Measurements from ENCODE around the gene ACOT9. TPM values are rescaled to one million over a fixed set of nuclear protein-coding genes. Genes with fewer than 3 reads are reported as not detected.
"Not testable (repeated sequence)": the region's sequence is repeated elsewhere in the genome, so short reads cannot be mapped to it uniquely, and the experiment has no call there.

ACOT9 gene
- total RNA-seq, 1 donor, result 52.8 TPM

DNA sequence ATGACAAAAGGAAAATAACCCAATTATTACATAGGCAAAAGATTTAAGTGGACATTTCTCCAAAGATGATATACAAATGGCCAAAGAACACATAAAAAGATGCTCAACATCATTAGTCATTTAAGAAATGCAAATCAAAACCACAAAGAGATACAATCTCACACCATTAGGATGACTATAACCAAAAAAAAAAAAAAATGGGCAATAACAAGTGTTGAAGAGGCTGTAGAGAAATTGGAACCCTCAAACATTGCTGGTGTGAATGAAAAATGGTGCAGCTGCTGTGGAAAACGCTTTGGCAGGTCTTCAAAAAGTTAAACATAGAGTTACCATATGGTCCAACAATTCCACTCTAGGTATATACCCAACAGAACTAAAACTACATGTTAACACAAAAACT, 81.4 kb downstream of the ACOT9 start:
- DNase-seq (ENCODE audit: low read depth), result peak; percentile 4
- TF ChIP-seq, protein P1, sequence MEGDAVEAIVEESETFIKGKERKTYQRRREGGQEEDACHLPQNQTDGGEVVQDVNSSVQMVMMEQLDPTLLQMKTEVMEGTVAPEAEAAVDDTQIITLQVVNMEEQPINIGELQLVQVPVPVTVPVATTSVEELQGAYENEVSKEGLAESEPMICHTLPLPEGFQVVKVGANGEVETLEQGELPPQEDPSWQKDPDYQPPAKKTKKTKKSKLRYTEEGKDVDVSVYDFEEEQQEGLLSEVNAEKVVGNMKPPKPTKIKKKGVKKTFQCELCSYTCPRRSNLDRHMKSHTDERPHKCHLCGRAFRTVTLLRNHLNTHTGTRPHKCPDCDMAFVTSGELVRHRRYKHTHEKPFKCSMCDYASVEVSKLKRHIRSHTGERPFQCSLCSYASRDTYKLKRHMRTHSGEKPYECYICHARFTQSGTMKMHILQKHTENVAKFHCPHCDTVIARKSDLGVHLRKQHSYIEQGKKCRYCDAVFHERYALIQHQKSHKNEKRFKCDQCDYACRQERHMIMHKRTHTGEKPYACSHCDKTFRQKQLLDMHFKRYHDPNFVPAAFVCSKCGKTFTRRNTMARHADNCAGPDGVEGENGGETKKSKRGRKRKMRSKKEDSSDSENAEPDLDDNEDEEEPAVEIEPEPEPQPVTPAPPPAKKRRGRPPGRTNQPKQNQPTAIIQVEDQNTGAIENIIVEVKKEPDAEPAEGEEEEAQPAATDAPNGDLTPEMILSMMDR (IDR thresholded peaks at IDR 0.05; ENCODE audit: insufficient read depth, low read length), result no peak
- no peak overlapping the region for H3K4me3 ChIP-seq (ENCODE audit: low read depth, low read length)

DNA sequence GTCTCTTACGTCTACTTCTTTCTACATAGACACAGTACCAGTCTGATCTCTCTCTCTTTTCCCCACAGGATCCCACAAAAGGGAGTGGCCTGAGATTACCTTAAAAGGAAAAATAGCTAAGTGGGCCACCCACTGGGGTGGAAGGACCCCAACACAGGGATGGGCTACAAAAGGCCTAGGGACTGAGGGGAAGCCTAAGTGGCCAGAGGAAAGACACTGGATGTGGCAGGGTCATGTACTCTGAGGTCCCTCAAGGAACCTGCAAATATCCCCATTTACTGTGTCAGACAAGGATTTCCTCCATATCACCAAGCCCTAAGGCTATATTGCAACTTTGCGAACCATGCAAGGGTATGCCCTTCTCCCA, 82.3 kb downstream of the ACOT9 start:
- TF ChIP-seq, protein P1 (IDR thresholded peaks at IDR 0.05; ENCODE audit: insufficient read depth, low read length), result no peak
- no peak overlapping the region for H3K4me3 ChIP-seq (ENCODE audit: low read depth, low read length)
- no peak for DNase-seq (ENCODE audit: low read depth)

DNA sequence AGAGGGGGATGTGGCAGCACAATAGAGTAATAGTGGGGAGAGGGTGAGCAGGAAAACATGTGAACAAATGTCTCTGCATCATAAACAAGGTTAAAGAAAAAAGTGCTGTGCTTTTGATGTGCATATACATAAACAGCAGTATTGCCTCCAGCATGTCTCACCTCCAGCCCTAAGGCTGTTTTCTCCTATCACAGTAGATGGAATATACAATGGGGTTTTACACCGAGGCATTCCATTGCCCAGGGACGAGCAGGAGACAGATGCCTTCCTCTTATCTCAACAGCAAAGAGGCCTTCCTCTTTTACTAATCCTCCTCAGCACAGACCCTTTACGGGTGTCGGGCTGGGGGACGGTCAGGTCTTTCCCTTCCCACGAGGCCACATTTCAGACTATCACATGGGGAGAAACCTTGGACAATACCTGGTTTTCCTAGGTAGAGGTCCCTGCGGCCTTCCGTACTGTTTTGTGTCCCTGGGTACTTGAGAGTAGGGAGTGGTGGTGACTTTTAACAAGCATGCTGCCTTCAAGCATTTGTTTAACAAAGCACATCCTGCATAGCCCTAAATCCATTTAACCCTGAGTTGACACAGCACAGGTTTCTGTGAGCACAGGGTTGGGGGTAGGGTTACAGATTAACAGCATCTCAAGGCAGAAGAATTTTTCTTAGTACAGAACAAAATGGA, 82.9 kb downstream of the ACOT9 start:
- not testable (repeated sequence) for H3K4me3 ChIP-seq (ENCODE audit: low read depth, low read length); DNase-seq (ENCODE audit: low read depth)

DNA sequence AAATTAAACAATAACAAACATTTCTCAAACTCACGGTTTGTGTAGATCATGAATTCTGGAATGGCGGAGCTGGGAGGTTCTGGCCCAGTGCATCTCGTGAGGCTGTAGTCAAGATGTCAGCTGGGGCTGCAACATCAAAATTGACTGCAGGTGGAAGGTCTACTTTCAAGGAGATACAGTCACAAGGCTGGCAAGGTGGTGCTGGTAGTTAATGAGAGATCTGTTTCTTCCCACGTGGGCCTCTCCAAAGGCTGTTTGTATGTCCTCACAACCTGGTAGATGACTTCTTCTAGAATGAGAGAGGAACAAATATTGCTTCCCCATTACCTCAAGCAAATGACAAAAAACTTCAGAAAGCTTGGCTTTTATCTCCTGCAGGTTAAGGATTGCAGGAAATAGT, 83.7 kb downstream of the ACOT9 start:
- TF ChIP-seq, protein P1 (IDR thresholded peaks at IDR 0.05; ENCODE audit: insufficient read depth, low read length), result no peak
- H3K4me3 ChIP-seq (ENCODE audit: low read depth, low read length), result no peak overlapping the region
- no peak for DNase-seq (ENCODE audit: low read depth)

DNA sequence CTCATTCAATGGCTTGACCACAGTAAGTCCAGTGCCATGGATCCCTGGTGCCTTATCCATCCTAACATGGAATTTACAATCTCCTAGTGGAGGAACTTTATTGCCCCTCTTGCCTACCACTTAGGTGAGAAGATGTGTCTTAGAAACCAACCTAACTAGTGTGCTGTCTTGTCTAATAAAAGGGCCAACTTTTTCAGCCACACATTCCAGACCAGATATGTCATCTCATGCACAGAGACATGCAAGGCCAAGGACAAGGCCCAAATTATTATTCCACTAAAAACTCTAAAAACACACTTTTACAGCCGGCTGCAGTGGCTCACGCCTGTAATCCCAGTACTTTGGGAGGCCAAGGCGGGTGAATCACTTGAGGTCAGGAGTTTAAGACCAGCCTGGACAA, 86.4 kb downstream of the ACOT9 start:
- peak; percentile 24 for DNase-seq (ENCODE audit: low read depth)
- TF ChIP-seq, protein P1 (IDR thresholded peaks at IDR 0.05; ENCODE audit: insufficient read depth, low read length), result no peak
- H3K4me3 ChIP-seq (ENCODE audit: low read depth, low read length), result no peak overlapping the region

DNA sequence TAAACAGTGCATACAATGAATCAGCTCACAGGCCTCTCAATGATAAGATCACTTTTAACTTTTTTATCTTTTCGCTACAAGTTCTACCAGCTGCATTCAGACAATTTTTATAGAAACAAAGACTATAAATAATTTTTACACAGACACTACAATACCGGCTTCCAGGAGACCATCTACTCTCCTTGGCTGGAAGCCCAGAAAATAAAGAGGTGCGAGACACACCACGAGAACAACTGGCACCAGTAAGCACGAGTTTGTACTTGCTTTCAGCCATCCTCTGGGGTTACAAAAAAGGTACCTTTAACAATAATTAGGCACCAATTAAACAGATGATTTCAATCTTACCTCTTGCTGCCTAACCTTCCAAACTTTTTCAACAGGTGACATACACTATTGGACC, 87.0 kb downstream of the ACOT9 start:
- no peak for DNase-seq (ENCODE audit: low read depth)
- TF ChIP-seq, protein P1 (IDR thresholded peaks at IDR 0.05; ENCODE audit: insufficient read depth, low read length), result no peak
- no peak overlapping the region for H3K4me3 ChIP-seq (ENCODE audit: low read depth, low read length)

Small RNAs within 50 kb of the gene (small RNA-seq; reads per million reads assigned to genes)
- not detected for gene RF00019

Other genes starting within 250 kb of the ACOT9 start
- 298 and 299 TPM in 2 replicates for gene PRDX4, start 75.8 kb downstream of the ACOT9 start, total RNA-seq (ENCODE audit: low replicate concordance)
- 75.7 and 450 TPM in 2 replicates for gene SAT1, start 39.9 kb upstream of the ACOT9 start, total RNA-seq (ENCODE audit: low replicate concordance)
- gene APOO, start 164.7 kb upstream of the ACOT9 start, total RNA-seq (ENCODE audit: low replicate concordance), result 9.8 TPM in 1 of 2 replicates, not detected in the other
- gene CXorf58, start 164.7 kb upstream of the ACOT9 start, total RNA-seq (ENCODE audit: low replicate concordance), result not detected in 2 replicates

All from fibroblast of the aortic adventitia (primary cell).